ENCODE data around the gene GHITM.
"Not testable (repeated sequence)": the region's sequence is repeated elsewhere in the genome, so short reads cannot be mapped to it uniquely, and the experiment has no call there.

Gene GHITM

DNA sequence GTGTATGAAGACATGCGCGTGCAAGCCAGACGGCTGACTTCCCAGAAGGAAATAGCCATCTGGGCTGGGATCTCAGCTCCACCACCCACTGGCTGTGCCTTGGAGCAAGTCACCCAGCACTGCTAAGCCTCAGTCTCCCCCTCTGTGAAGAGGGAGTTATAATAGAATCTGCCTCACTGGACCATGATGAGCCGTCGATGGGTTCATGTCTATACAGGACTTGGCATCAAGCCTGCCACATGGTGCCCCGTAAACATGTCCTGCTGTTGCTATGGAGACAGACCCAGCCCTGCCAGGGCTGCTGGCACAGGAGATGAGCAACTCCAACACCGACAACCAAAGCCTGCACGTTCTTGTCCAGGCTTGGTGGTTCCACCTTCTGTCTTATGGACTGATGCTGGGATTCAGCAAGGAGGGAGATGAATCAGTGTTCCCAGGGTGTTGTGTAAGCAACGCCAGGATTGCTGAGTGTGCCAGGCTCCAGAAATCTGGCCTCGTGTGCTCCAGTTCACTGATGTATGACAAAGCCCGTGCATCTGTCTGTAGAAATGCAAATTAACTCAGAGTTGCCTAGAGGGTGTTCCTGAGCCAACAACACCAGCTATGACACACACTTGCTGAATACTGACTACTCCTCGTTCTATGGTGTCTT, 39.9 kb downstream of the GHITM start:
- H3K9me3 ChIP-seq (ENCODE audit: insufficient read depth, low read depth, low read length), result no peaks in the 10 kb centered on the region; the same call in 1 of the 2 replicates
- H3K9ac ChIP-seq (ENCODE audit: low read depth, low read length), result no peak overlapping the region
- no peaks in the 10 kb centered on the region for H3K36me3 ChIP-seq (ENCODE audit: insufficient read depth, low read depth, low read length)
- H3K27me3 ChIP-seq (ENCODE audit: insufficient read depth, low read length), result no peaks in the 10 kb centered on the region
- peaks cover 5% of the 10 kb centered on the region; the same call in 1 of the 2 replicates for H3K4me1 ChIP-seq (ENCODE audit: insufficient read depth, low read length)
- H3K4me3 ChIP-seq (ENCODE audit: low read length), result no peak overlapping the region
- no peak overlapping the region for H3K27ac ChIP-seq (ENCODE audit: low read length)

DNA sequence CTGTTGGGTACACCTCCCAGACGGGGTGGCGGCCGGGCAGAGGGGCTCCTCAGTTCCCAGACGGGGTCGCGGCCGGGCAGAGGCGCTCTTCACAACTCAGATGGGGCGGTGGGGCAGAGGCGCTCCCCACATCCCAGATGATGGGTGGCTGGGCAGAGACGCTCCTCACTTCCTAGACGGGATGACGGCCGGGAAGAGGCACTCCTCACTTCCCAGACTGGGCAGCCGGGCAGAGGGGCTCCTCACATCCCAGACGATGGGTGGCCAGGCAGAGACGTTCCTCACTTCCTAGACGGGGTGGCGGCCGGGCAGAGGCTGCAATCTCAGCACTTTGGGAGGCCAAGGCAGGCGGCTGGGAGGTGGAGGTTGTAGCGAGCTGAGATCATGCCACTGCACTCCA, 41.1 kb downstream of the GHITM start:
- H3K36me3 ChIP-seq (ENCODE audit: insufficient read depth, low read depth, low read length); H3K27me3 ChIP-seq (ENCODE audit: insufficient read depth, low read length); H3K9me3 ChIP-seq (ENCODE audit: insufficient read depth, low read depth, low read length); H3K4me3 ChIP-seq (ENCODE audit: low read length); H3K4me1 ChIP-seq (ENCODE audit: insufficient read depth, low read length); H3K27ac ChIP-seq (ENCODE audit: low read length); H3K9ac ChIP-seq (ENCODE audit: low read depth, low read length): not testable (repeated sequence)

DNA sequence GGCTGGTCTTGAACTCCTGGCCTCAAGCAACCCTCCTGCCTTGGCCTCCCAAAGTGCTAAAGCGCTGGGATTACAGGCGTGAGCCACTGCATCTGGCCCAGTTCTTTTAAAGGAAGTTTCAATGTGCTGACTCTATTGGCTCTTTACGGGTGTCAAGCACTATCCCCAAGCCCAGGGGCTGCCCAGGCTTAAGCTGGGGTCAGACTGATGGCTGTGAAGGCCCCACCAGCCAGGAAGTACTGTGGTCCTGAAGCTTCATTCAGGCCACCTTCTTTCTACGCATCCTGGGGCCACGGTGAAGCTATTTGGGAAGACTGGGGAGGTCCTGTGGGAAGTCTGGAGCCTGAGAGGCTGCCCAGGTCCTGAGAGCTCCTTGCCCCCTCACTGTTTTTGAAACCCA, 42.3 kb downstream of the GHITM start:
- Histone ChIP-seq H3K36me3 (ENCODE audit: insufficient read depth, low read depth, low read length) (no peaks in the 10 kb centered on the region), H3K27me3 (ENCODE audit: insufficient read depth, low read length) (no peaks in the 10 kb centered on the region), H3K4me3 (ENCODE audit: low read length) (no peak overlapping the region), H3K9ac (ENCODE audit: low read depth, low read length) (no peak overlapping the region), H3K27ac (ENCODE audit: low read length) (no peak overlapping the region), H3K4me1 (ENCODE audit: insufficient read depth, low read length) (peaks cover 5% of the 10 kb centered on the region; the same call in 1 of the 2 replicates), H3K9me3 (ENCODE audit: insufficient read depth, low read depth, low read length) (no peaks in the 10 kb centered on the region; the same call in 1 of the 2 replicates)

DNA sequence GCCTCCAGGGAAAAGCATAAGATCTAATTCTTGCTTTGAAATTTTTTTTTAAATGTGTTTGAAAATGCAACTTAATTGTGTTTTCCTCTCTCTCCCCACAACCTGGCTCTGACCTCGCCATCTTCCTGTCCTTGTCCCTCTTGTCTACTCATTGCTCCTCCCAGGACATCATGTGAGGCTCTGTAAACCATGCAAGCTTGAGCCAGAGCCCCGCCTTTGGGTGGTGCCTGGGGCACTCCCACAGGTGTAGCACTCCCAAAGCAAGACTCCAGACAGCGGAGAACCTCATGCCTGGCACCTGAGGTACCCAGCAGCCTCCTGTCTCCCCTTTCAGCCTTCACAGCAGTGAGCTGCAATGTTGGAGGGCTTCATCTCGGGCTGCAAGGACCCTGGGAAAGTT, 45.2 kb downstream of the GHITM start:
- Histone ChIP-seq H3K9ac (ENCODE audit: low read depth, low read length) (no peak overlapping the region), H3K27me3 (ENCODE audit: insufficient read depth, low read length) (no peaks in the 10 kb centered on the region), H3K4me3 (ENCODE audit: low read length) (no peak overlapping the region), H3K9me3 (ENCODE audit: insufficient read depth, low read depth, low read length) (no peaks in the 10 kb centered on the region; the same call in 1 of the 2 replicates), H3K4me1 (ENCODE audit: insufficient read depth, low read length) (peaks cover under 1% of the 10 kb centered on the region; the same call in 1 of the 2 replicates), H3K36me3 (ENCODE audit: insufficient read depth, low read depth, low read length) (no peaks in the 10 kb centered on the region), H3K27ac (ENCODE audit: low read length) (no peak overlapping the region)

DNA sequence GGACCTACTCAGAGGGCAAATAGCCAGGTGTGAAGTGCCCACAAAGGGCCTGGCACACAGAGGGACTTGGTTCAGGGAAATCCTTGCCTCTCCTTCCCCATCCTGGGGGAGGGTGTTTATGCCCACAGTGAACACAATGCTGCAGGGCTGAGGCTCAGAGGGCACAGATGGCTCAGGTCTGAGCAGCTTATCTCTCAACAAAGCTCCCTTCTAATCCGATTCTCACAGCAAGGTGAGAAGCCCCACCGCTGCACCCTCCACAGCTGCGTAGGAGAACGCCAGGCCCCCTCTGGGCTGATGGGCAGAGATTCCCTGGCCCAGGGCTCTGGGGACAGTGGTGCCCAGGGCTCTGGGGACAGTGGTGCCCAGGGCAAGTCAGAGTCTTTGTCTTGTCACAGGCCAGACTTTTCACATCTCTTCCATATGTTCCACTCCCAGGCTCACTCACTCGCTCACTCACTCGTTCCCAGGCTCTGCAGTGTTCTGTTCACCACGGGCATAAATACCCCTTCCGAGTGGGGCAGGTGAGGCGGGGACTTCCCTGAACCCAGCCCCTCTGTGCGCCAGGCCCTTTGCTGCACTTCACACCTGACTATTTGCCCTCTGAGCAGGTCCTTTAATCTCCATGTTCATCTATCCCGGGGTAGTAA, 46.3 kb downstream of the GHITM start:
- H3K4me3 ChIP-seq (ENCODE audit: low read length), result no peak overlapping the region
- H3K9me3 ChIP-seq (ENCODE audit: insufficient read depth, low read depth, low read length), result no peaks in the 10 kb centered on the region; the same call in 1 of the 2 replicates
- H3K27me3 ChIP-seq (ENCODE audit: insufficient read depth, low read length), result no peaks in the 10 kb centered on the region
- H3K4me1 ChIP-seq (ENCODE audit: insufficient read depth, low read length), result no peaks in the 10 kb centered on the region
- no peak overlapping the region for H3K27ac ChIP-seq (ENCODE audit: low read length)
- H3K9ac ChIP-seq (ENCODE audit: low read depth, low read length), result no peak overlapping the region
- no peaks in the 10 kb centered on the region for H3K36me3 ChIP-seq (ENCODE audit: insufficient read depth, low read depth, low read length)

DNA sequence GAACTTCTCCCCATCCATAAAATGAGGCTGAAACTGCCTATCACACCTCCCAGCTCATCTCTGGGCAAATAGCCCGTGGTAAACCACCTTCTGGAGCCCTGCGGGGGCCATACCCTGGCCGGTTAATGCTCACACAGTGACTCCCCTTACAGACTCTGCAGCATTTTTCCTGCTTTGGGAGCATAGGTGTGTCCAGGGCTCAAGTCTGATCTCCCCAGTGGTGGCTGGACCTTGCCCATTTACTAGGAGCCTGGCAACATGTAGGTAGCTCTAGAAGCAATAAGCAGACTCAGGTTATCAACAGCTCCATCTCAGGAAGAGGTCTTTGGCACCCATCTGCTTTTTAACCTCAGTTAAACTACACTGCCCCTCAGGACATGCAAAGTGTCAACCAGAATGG, 49.5 kb downstream of the GHITM start:
- peaks cover 25% of the 10 kb centered on the region for H3K27me3 ChIP-seq (ENCODE audit: insufficient read depth, low read length)

DNA sequence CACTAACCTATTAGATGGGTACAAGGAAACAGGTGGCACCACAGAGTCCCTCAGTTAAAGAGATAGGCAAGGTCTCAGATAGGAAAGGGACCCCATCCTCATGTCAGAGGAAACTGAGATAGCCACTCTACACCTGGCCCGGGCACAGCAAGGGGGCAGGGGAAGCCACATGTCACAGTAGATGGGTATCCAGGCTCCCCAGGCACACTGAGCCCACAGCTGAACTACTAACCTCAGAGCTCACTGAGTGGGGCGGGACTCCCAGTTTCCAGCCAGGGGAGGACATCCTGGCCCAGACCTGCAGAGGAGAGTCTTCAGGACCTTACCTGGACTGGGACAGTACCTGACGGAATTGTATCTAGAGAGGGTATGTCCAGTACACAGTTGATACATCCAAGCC, 51.3 kb downstream of the GHITM start:
- Histone ChIP-seq H3K27me3 (ENCODE audit: insufficient read depth, low read length) (peaks cover 43% of the 10 kb centered on the region), H3K9me3 (ENCODE audit: insufficient read depth, low read depth, low read length) (no peaks in the 10 kb centered on the region), H3K9ac (ENCODE audit: low read depth, low read length) (no peak overlapping the region), H3K27ac (ENCODE audit: low read length) (no peak overlapping the region), H3K36me3 (ENCODE audit: insufficient read depth, low read depth, low read length) (no peaks in the 10 kb centered on the region), H3K4me3 (ENCODE audit: low read length) (no peak overlapping the region), H3K4me1 (ENCODE audit: insufficient read depth, low read length) (no peaks in the 10 kb centered on the region)

More for the DNA sequence above, 49.5 kb downstream of the GHITM start:
- Histone ChIP-seq H3K9ac (ENCODE audit: low read depth, low read length) (no peak overlapping the region), H3K4me1 (ENCODE audit: insufficient read depth, low read length) (no peaks in the 10 kb centered on the region), H3K9me3 (ENCODE audit: insufficient read depth, low read depth, low read length) (no peaks in the 10 kb centered on the region), H3K4me3 (ENCODE audit: low read length) (no peak overlapping the region), H3K36me3 (ENCODE audit: insufficient read depth, low read depth, low read length) (no peaks in the 10 kb centered on the region), H3K27ac (ENCODE audit: low read length) (no peak overlapping the region)

DNA sequence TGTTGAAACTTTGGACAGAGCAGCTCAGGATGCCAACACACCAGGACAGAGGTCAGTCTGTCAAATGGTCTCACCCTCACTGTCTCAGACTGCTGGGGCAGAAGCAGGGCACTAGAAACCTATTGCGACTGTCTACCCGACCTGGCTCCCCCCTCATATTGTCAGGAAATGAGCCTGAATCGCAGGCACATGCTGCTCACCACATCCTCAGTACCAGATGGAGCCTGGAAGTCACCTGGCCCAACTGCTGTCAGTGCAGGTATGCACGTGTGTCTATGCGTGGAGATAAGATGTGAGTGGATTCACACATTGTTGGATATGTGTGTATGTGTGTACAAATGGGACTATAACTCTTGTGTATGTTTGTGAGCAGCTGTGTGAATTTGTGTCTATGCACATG, 51.8 kb downstream of the GHITM start:
- Histone ChIP-seq H3K36me3 (ENCODE audit: insufficient read depth, low read depth, low read length) (no peaks in the 10 kb centered on the region), H3K4me3 (ENCODE audit: low read length) (no peak overlapping the region), H3K27ac (ENCODE audit: low read length) (no peak overlapping the region), H3K9ac (ENCODE audit: low read depth, low read length) (no peak overlapping the region), H3K9me3 (ENCODE audit: insufficient read depth, low read depth, low read length) (no peaks in the 10 kb centered on the region), H3K27me3 (ENCODE audit: insufficient read depth, low read length) (peaks cover 48% of the 10 kb centered on the region), H3K4me1 (ENCODE audit: insufficient read depth, low read length) (no peaks in the 10 kb centered on the region)

DNA sequence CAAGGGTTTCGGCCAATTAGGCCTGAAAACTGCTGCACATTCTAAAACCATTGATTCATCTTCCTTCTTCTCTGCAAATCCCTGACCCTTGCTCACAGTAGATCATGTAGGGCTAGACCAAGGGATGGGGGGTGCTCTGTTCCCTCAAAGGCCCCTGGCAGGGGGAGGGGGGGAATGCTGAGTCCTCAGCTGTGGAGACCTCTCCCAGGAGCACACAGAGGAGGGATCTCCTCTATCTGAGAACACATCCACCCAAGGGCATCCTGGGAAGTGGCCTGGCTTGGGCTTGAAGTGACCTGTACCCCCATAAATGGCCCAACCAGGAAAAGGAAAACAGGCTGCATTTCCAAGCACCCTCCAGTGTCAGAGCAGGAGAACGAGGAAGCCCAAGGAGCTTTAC, 54.0 kb downstream of the GHITM start:
- Histone ChIP-seq H3K27ac (ENCODE audit: low read length) (no peak overlapping the region), H3K9me3 (ENCODE audit: insufficient read depth, low read depth, low read length) (no peaks in the 10 kb centered on the region), H3K36me3 (ENCODE audit: insufficient read depth, low read depth, low read length) (no peaks in the 10 kb centered on the region), H3K4me1 (ENCODE audit: insufficient read depth, low read length) (no peaks in the 10 kb centered on the region), H3K27me3 (ENCODE audit: insufficient read depth, low read length) (peaks cover 70% of the 10 kb centered on the region), H3K9ac (ENCODE audit: low read depth, low read length) (no peak overlapping the region), H3K4me3 (ENCODE audit: low read length) (no peak overlapping the region)

DNA sequence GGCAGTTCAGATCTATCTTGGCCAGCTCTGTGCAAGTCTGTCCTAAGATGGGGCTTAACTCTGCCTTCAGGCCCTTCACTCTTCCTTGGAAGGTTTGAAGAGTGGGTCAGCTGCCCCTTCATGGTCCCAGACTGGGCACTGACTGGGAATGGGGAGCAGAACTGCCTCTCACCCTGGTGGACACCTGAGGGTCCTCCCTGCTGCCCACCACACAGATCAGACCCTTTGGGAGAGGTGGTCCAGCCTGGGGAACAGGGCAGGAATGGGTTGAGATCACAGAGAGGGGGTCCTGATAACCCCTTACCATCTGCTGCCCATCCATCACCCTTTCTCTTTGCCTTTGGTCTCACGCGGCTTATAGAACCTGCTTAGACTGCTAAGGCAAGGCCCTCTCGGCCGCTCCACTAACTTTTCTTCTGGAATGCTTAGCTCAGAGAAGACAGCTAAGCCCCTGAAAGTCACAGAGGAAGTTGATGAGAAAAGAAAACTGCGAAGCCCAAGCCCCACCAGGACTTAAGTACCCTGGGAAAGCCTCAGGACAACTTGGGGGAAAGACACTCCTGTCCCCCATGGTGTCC, 54.6 kb downstream of the GHITM start:
- Histone ChIP-seq H3K9ac (ENCODE audit: low read depth, low read length) (no peak overlapping the region), H3K4me3 (ENCODE audit: low read length) (peak overlapping the region; percentile 78), H3K36me3 (ENCODE audit: insufficient read depth, low read depth, low read length) (no peaks in the 10 kb centered on the region), H3K27ac (ENCODE audit: low read length) (no peak overlapping the region), H3K9me3 (ENCODE audit: insufficient read depth, low read depth, low read length) (no peaks in the 10 kb centered on the region), H3K27me3 (ENCODE audit: insufficient read depth, low read length) (peaks cover 73% of the 10 kb centered on the region), H3K4me1 (ENCODE audit: insufficient read depth, low read length) (no peaks in the 10 kb centered on the region)

DNA sequence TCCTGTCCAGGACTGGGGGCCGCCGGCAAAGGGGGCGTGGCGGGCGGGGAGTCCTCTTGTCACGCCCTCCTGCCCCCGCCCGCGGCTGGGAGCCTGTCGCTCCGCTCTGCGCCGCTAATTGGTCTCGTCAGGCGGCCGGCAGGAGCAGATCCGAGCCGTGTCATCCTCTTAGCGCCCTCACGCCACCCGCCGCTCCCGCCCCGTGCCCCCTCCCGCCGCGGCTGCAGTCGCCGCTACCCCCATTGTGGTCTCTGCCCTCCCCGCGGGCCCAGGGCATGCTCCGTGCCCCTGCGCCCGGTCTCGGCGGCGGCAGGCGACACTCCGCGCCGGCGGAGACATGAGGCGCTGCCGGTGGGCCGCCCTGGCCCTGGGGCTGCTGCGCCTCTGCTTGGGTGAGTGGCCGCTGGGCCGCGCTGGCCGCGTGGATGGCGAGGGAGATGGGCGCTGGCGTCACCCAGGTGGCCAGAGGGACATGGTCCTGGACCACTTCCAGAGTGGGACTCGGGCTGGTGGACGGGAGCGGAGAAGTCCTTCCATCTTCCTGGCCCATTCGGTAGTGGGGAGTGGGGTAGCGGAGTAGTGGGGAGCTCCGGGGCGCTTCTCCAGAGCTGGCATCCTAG, 55.2 kb downstream of the GHITM start, which contains the start of gene CDHR1:
Gene CDHR1 (plus strand): TSS at position 114 of the 620 bp plus-strand sequence. CDS start 224 bp downstream, at position 338.
- H3K4me1 ChIP-seq (ENCODE audit: insufficient read depth, low read length), result no peaks in the 10 kb centered on the region
- H3K27me3 ChIP-seq (ENCODE audit: insufficient read depth, low read length), result peaks cover 73% of the 10 kb centered on the region
- no peak within 1 kb of the TSS for H3K27ac ChIP-seq (ENCODE audit: low read length)
- H3K9me3 ChIP-seq (ENCODE audit: insufficient read depth, low read depth, low read length), result no peaks in the 10 kb centered on the region
- H3K36me3 ChIP-seq (ENCODE audit: insufficient read depth, low read depth, low read length), result no peaks in the 10 kb centered on the region
- H3K4me3 ChIP-seq (ENCODE audit: low read length), result peak within 1 kb of the TSS; percentile 78
- no peak within 1 kb of the TSS for H3K9ac ChIP-seq (ENCODE audit: low read depth, low read length)

Data from iPS-20b (cell line).